Measurements from ENCODE around the gene STK10.
A peak's percentile ranks its signal among the peaks of the same experiment; 100 is the strongest.

The STK10 gene

DNA sequence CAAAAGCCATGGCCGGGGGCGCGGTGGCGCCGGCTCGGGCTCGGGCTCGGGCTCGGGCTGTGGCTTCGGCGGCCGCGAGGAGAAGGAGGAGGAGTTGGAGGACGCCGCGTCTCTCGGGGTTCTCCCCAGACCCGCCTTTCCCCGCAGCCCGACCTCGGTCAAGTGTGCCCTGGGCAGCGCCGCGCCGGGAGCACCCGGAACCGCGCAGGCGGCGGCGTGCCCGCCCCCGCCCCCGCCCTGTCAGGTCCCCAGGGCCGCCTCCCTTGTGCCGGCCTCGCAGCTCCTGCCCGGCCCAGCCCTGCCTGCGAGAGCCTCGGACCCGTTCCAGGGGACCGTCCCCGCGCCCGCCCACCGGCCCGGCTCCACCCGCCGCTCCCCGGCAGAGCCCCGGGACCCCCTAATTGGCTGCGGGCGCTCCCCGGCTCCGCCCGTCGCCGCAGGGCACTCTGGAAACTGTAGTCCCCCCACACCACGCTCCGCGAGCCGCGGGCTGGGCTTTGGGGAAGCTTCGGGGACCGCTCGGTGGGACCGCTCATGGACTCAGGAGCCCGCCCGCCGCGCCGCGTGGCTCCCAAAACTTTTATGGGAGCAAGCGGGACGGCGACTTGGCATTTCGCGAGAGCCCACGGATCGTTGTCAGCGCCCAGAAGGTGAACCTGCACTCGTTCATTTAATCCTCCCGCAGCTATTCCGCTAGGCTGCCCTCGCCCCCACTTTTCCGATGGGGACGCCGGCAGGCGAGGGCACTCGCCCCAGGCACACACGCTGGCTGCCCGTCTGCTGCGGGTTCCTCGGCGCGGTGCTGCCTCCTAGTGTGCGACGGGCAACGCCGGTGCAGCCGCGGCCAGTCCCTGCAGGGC, at the start of gene STK10:
Gene STK10, minus strand, starts transcription at position 192 of the 860 bp plus-strand sequence. Its CDS starts 182 bp downstream, at position 10.
- Histone ChIP-seq H3K4me3 (ENCODE audit: insufficient read length, low read depth) (peak within 1 kb of the TSS; percentile 75), H3K36me3 (ENCODE audit: insufficient read depth, insufficient read length, low read length) (peaks cover 8% of the 10 kb centered on the region), H3K9ac (ENCODE audit: insufficient read length, low read depth) (peak within 1 kb of the TSS; percentile 87), H3K9me3 (ENCODE audit: insufficient read depth, low read length) (no peaks in the 10 kb centered on the region), H3K27me3 (ENCODE audit: insufficient read depth, insufficient read length) (no peaks in the 10 kb centered on the region), H3K4me1 (ENCODE audit: insufficient read depth, insufficient read length) (peaks cover 5% of the 10 kb centered on the region)
- TF ChIP-seq ZNF274 (IDR thresholded peaks at IDR 0.05; ENCODE audit: low read depth, low read length), result no peak
- no peak for TF ChIP-seq SUZ12 (IDR thresholded peaks at IDR 0.05; ENCODE audit: extremely low read depth, insufficient read depth, insufficient read length)
- no peak for TF ChIP-seq YY1 (IDR thresholded peaks at IDR 0.05; ENCODE audit: insufficient read depth, insufficient read length)
- DNase-seq (ENCODE audit: low read depth, low spot score), result peak; percentile 71

GRCh38 chr5:172235827-172236736, 48.1 kb upstream of the STK10 start:
- H3K27me3 ChIP-seq (ENCODE audit: insufficient read depth, insufficient read length), result no peaks in the 10 kb centered on the region
- DNase-seq (ENCODE audit: low read depth, low spot score), result no peak
- no peak overlapping the region for H3K9ac ChIP-seq (ENCODE audit: insufficient read length, low read depth)
- H3K4me1 ChIP-seq (ENCODE audit: insufficient read depth, insufficient read length), result no peaks in the 10 kb centered on the region
- no peaks in the 10 kb centered on the region for H3K9me3 ChIP-seq (ENCODE audit: insufficient read depth, low read length)
- H3K36me3 ChIP-seq (ENCODE audit: insufficient read depth, insufficient read length, low read length), result peaks cover 22% of the 10 kb centered on the region
- no peak overlapping the region for H3K4me3 ChIP-seq (ENCODE audit: insufficient read length, low read depth)
- TF ChIP-seq YY1 (IDR thresholded peaks at IDR 0.05; ENCODE audit: insufficient read depth, insufficient read length) (no peak), ZNF274 (IDR thresholded peaks at IDR 0.05; ENCODE audit: low read depth, low read length) (no peak), SUZ12 (IDR thresholded peaks at IDR 0.05; ENCODE audit: extremely low read depth, insufficient read depth, insufficient read length) (no peak)

GRCh38 chr5:172235132-172235780, 47.2 kb upstream of the STK10 start:
- no peak for TF ChIP-seq ZNF274 (IDR thresholded peaks at IDR 0.05; ENCODE audit: low read depth, low read length)
- TF ChIP-seq YY1 (IDR thresholded peaks at IDR 0.05; ENCODE audit: insufficient read depth, insufficient read length), result no peak
- TF ChIP-seq SUZ12 (IDR thresholded peaks at IDR 0.05; ENCODE audit: extremely low read depth, insufficient read depth, insufficient read length), result no peak
- DNase-seq (ENCODE audit: low read depth, low spot score), result no peak
- no peaks in the 10 kb centered on the region for H3K9me3 ChIP-seq (ENCODE audit: insufficient read depth, low read length)
- H3K4me3 ChIP-seq (ENCODE audit: insufficient read length, low read depth), result no peak overlapping the region
- H3K36me3 ChIP-seq (ENCODE audit: insufficient read depth, insufficient read length, low read length), result peaks cover 26% of the 10 kb centered on the region
- H3K4me1 ChIP-seq (ENCODE audit: insufficient read depth, insufficient read length), result no peaks in the 10 kb centered on the region
- H3K27me3 ChIP-seq (ENCODE audit: insufficient read depth, insufficient read length), result no peaks in the 10 kb centered on the region
- no peak overlapping the region for H3K9ac ChIP-seq (ENCODE audit: insufficient read length, low read depth)

DNA sequence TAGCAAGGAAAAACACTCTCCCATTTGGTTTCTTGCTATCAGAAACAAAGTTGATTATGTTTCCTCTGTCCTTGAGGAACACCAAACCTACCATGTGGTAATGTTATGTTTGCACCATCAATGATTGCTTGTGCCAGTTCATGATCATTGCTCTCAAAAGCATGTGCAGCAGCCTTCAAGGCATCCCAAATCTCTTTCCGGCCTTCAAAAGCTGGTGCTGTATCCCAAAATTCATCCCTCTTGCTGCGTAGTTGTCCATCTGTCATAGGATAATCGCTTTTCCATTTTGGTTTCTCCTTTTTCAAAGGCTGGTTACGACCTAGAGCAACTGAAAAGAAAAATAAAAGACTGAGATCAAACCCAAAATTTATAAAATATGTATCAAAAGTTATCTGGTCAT, 46.0 kb upstream of the STK10 start:
- Histone ChIP-seq H3K4me3 (ENCODE audit: insufficient read length, low read depth) (no peak overlapping the region), H3K27me3 (ENCODE audit: insufficient read depth, insufficient read length) (no peaks in the 10 kb centered on the region), H3K9ac (ENCODE audit: insufficient read length, low read depth) (no peak overlapping the region), H3K4me1 (ENCODE audit: insufficient read depth, insufficient read length) (no peaks in the 10 kb centered on the region), H3K36me3 (ENCODE audit: insufficient read depth, insufficient read length, low read length) (peaks cover 33% of the 10 kb centered on the region), H3K9me3 (ENCODE audit: insufficient read depth, low read length) (no peaks in the 10 kb centered on the region)
- no peak for DNase-seq (ENCODE audit: low read depth, low spot score)
- TF ChIP-seq YY1 (IDR thresholded peaks at IDR 0.05; ENCODE audit: insufficient read depth, insufficient read length) (no peak), SUZ12 (IDR thresholded peaks at IDR 0.05; ENCODE audit: extremely low read depth, insufficient read depth, insufficient read length) (no peak), ZNF274 (IDR thresholded peaks at IDR 0.05; ENCODE audit: low read depth, low read length) (no peak)

GRCh38 chr5:172229904-172230303, 41.9 kb upstream of the STK10 start:
- H3K4me3 ChIP-seq (ENCODE audit: insufficient read length, low read depth), result no peak overlapping the region
- TF ChIP-seq ZNF274 (IDR thresholded peaks at IDR 0.05; ENCODE audit: low read depth, low read length), result no peak
- no peak for TF ChIP-seq YY1 (IDR thresholded peaks at IDR 0.05; ENCODE audit: insufficient read depth, insufficient read length)
- TF ChIP-seq SUZ12 (IDR thresholded peaks at IDR 0.05; ENCODE audit: extremely low read depth, insufficient read depth, insufficient read length), result no peak
- no peaks in the 10 kb centered on the region for H3K9me3 ChIP-seq (ENCODE audit: insufficient read depth, low read length)
- peaks cover 1% of the 10 kb centered on the region for H3K4me1 ChIP-seq (ENCODE audit: insufficient read depth, insufficient read length)
- H3K9ac ChIP-seq (ENCODE audit: insufficient read length, low read depth), result no peak overlapping the region
- DNase-seq (ENCODE audit: low read depth, low spot score), result no peak
- H3K27me3 ChIP-seq (ENCODE audit: insufficient read depth, insufficient read length), result no peaks in the 10 kb centered on the region
- peaks cover 47% of the 10 kb centered on the region for H3K36me3 ChIP-seq (ENCODE audit: insufficient read depth, insufficient read length, low read length)

DNA sequence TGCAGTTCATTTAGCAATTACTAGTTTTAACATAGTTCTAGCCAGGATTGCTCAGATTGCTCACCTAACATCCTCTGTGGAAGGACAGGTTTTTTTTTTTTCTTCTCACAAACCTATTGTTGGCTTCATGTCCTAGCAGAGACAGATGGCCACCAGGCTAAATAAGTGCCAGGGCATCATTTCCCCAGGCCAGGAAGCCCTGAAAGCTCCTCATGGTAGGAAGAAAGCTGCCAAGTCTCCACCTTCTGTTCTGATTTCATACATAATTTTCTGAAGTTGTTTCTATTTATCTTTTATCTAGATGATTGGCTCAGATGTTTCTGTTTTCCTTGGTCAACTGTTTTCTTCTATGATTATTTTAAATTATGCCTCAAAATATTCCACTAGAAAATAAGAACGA, 37.0 kb upstream of the STK10 start:
- no peaks in the 10 kb centered on the region for H3K9me3 ChIP-seq (ENCODE audit: insufficient read depth, low read length)
- peaks cover 37% of the 10 kb centered on the region for H3K36me3 ChIP-seq (ENCODE audit: insufficient read depth, insufficient read length, low read length)
- TF ChIP-seq SUZ12 (IDR thresholded peaks at IDR 0.05; ENCODE audit: extremely low read depth, insufficient read depth, insufficient read length) (no peak), YY1 (IDR thresholded peaks at IDR 0.05; ENCODE audit: insufficient read depth, insufficient read length) (no peak), ZNF274 (IDR thresholded peaks at IDR 0.05; ENCODE audit: low read depth, low read length) (no peak)
- no peaks in the 10 kb centered on the region for H3K27me3 ChIP-seq (ENCODE audit: insufficient read depth, insufficient read length)
- DNase-seq (ENCODE audit: low read depth, low spot score), result no peak
- H3K4me1 ChIP-seq (ENCODE audit: insufficient read depth, insufficient read length), result peaks cover 1% of the 10 kb centered on the region
- no peak overlapping the region for H3K9ac ChIP-seq (ENCODE audit: insufficient read length, low read depth)
- no peak overlapping the region for H3K4me3 ChIP-seq (ENCODE audit: insufficient read length, low read depth)
